ENCODE measurements around the gene PARL.
"Not testable (repeated sequence)": the region's sequence is repeated elsewhere in the genome, so short reads cannot be mapped to it uniquely, and the experiment has no call there.

PARL gene

GRCh38 chr3:183904833-183905780 lies 20.4 kb upstream of the PARL start:
- no peak for DNase-seq (ENCODE audit: low spot score)

GRCh38 chr3:183898028-183898431 lies 13.3 kb upstream of the PARL start:
- DNase-seq (ENCODE audit: low spot score): no peak

GRCh38 chr3:183897606-183898005 lies 12.9 kb upstream of the PARL start:
- no peak for DNase-seq (ENCODE audit: low spot score)

GRCh38 chr3:183896610-183897009 lies 11.9 kb upstream of the PARL start:
- no peak for DNase-seq (ENCODE audit: low spot score)

GRCh38 chr3:183896184-183896583 lies 11.5 kb upstream of the PARL start:
- no peak for DNase-seq (ENCODE audit: low spot score)

GRCh38 chr3:183895774-183896173 lies 11.1 kb upstream of the PARL start:
- no peak for DNase-seq (ENCODE audit: low spot score)

GRCh38 chr3:183895296-183895695 lies 10.6 kb upstream of the PARL start:
- DNase-seq (ENCODE audit: low spot score): peak; percentile 62

- DNase-seq (ENCODE audit: low spot score): no peak
Observed at GRCh38 chr3:183892610-183893214, 8.0 kb upstream of the PARL start.

GRCh38 chr3:183885766-183886165 lies 1.1 kb upstream of the PARL start:
- DNase-seq (ENCODE audit: low spot score): no peak

GRCh38 chr3:183884097-183884426 lies 618 bp downstream of the PARL start:
- DNase-seq (ENCODE audit: low spot score): no peak

- DNase-seq (ENCODE audit: low spot score): no peak
Observed at GRCh38 chr3:183883291-183884096, 1.2 kb downstream of the PARL start.

GRCh38 chr3:183880121-183880520 lies 4.6 kb downstream of the PARL start:
- no peak for DNase-seq (ENCODE audit: low spot score)

GRCh38 chr3:183879243-183879642 lies 5.4 kb downstream of the PARL start:
- DNase-seq (ENCODE audit: low spot score): no peak

- DNase-seq (ENCODE audit: low spot score): no peak
Observed at GRCh38 chr3:183878071-183878470, 6.6 kb downstream of the PARL start.

GRCh38 chr3:183877227-183877626 lies 7.5 kb downstream of the PARL start:
- DNase-seq (ENCODE audit: low spot score): not testable (repeated sequence)

- DNase-seq (ENCODE audit: low spot score): no peak
Observed at GRCh38 chr3:183875411-183875810, 9.3 kb downstream of the PARL start.

- DNase-seq (ENCODE audit: low spot score): no peak
Observed at GRCh38 chr3:183873914-183874313, 10.8 kb downstream of the PARL start.

- no peak for DNase-seq (ENCODE audit: low spot score)
Observed at GRCh38 chr3:183871541-183871940, 13.1 kb downstream of the PARL start.

GRCh38 chr3:183870563-183870962 lies 14.1 kb downstream of the PARL start:
- no peak for DNase-seq (ENCODE audit: low spot score)

- DNase-seq (ENCODE audit: low spot score): no peak
Observed at GRCh38 chr3:183868796-183869195, 15.9 kb downstream of the PARL start.

GRCh38 chr3:183862610-183863009 lies 22.1 kb downstream of the PARL start:
- DNase-seq (ENCODE audit: low spot score): no peak

GRCh38 chr3:183857863-183858262 lies 26.8 kb downstream of the PARL start:
- no peak for DNase-seq (ENCODE audit: low spot score)

All from CD4-positive, alpha-beta T cell treated with Interleukin-15 for 4 hours (primary cell).